B cell (primary cell): ENCODE data around the gene SCN1A. TPM values are rescaled to one million over a fixed set of nuclear protein-coding genes. Genes with fewer than 3 reads are reported as not detected.

ENCODE experiments used
- ATAC-seq: fragments of 200-7000 bp; cut with Tn5 transposase; one replicate; pipeline ENCODE4 v1.10.0; 2021; ENCODE audit warnings: low read depth, mild to moderate bottlenecking, moderate number of reproducible peaks, moderate library complexity
- CTCF ChIA-PET: fragments of 350-600 bp; sonication (Branson Sonifier 250); formaldehyde crosslinking; loops from one replicate; lab custom pipeline; 2021; ENCODE audit warnings: antibody characterized with exemption, inconsistent platforms; lab: Charles Lee
- POLR2A ChIA-PET: fragments of 350-600 bp; sonication (Branson Sonifier 250); formaldehyde crosslinking; loops from one replicate; lab custom pipeline; 2021; ENCODE audit warnings: antibody characterized with exemption; lab: Charles Lee
- DNase-seq: peaks from one replicate; pipeline ENCODE4 v3.0.0; 2013
- H2AFZ ChIP-seq: 2 replicates; pipeline ENCODE4 v1.6.1; 2012; ENCODE audit warnings: mild to moderate bottlenecking, low read depth, low read length; ENCODE audit not compliant: insufficient read depth, poor library complexity, severe bottlenecking
- H3K27ac ChIP-seq, 2 donors: 1 replicate in 1 of 2; 2 replicates in 1 of 2; pipeline ENCODE4 v1.5.1; 2012 to 2013; ENCODE audit warnings: low read length in 2 of 2, mild to moderate bottlenecking in 2 of 2, moderate library complexity in 1 of 2
- H3K27me3 ChIP-seq, 4 experiments: fragments of 200-600 bp in 1 of 4; sonication (generic) in 1 of 4; replicated peaks in 1 of 4; 1 replicate in 2 of 4; 2 replicates in 2 of 4; pipeline versions ENCODE4 v1.6.1 to v1.7.0; 2013 to 2016; ENCODE audit warnings: low read length in 3 of 4, mild to moderate bottlenecking in 2 of 4, mixed read lengths in 1 of 4, moderate library complexity in 1 of 4; ENCODE audit not compliant: insufficient read depth in 4 of 4, control insufficient read depth in 3 of 4; ENCODE audit errors: control extremely low read depth in 1 of 4
- H3K36me3 ChIP-seq, 2 experiments: replicated peaks in 1 of 2; 1 replicate in 1 of 2; 2 replicates in 1 of 2; pipeline versions ENCODE4 v1.6.1 to v1.7.1; 2013; ENCODE audit warnings: low read length in 1 of 2; ENCODE audit not compliant: insufficient read depth in 2 of 2, control insufficient read depth in 1 of 2; ENCODE audit errors: control extremely low read depth in 1 of 2, extremely low read depth in 1 of 2
- H3K4me1 ChIP-seq, 2 donors: fragments of 200-600 bp in 1 of 2; sonication (generic) in 1 of 2; 1 replicate in 1 of 2; 2 replicates in 1 of 2; pipeline versions ENCODE4 v1.5.1 to v1.6.1; 2013 to 2017; ENCODE audit warnings: low read length in 2 of 2; ENCODE audit not compliant: control insufficient read depth in 2 of 2, insufficient read depth in 2 of 2
- H3K4me2 ChIP-seq: replicated peaks from 2 replicates; pipeline ENCODE3; 2012; ENCODE audit warnings: mild to moderate bottlenecking, low read depth, low read length; ENCODE audit not compliant: poor library complexity, severe bottlenecking
- H3K4me3 ChIP-seq, 5 experiments: fragments of 200-600 bp in 1 of 5; sonication (generic) in 1 of 5; 1 replicate in 3 of 5; 2 replicates in 2 of 5; pipeline versions ENCODE4 v1.5.1 to v1.7.0; 2011 to 2016; ENCODE audit warnings: low read length in 4 of 5, mild to moderate bottlenecking in 4 of 5, low read depth in 2 of 5, control low read depth in 1 of 5, moderate library complexity in 1 of 5; ENCODE audit not compliant: insufficient read depth in 1 of 5; ENCODE audit errors: control extremely low read depth in 1 of 5, extremely low read depth in 1 of 5
- H3K79me2 ChIP-seq: fragments of 200-600 bp; sonication (generic); one replicate; pipeline ENCODE4 v1.6.0; 2016; ENCODE audit warnings: low read length; ENCODE audit not compliant: control insufficient read depth, insufficient read depth
- H3K9ac ChIP-seq: fragments of 200-600 bp; sonication (generic); 2 replicates; pipeline ENCODE4 v1.6.1; 2017; ENCODE audit warnings: mild to moderate bottlenecking, low read length, moderate library complexity
- H3K9me3 ChIP-seq, 3 donors: one replicate each; pipeline versions ENCODE4 v1.6.1 to v1.7.1; 2013; ENCODE audit warnings: low read length in 2 of 3; ENCODE audit not compliant: control insufficient read depth in 2 of 3, insufficient read depth in 1 of 3; ENCODE audit errors: control extremely low read depth in 1 of 3
- H4K20me1 ChIP-seq: 2 replicates; pipeline ENCODE4 v1.6.0; 2012; ENCODE audit warnings: mild to moderate bottlenecking, low read length; ENCODE audit not compliant: insufficient read depth, control insufficient read depth, poor library complexity, severe bottlenecking
- H3K27ac Mint-ChIP-seq: one replicate; pipeline ENCODE4 v1.8.0; 2021; ENCODE audit warnings: mixed read lengths
- H3K27me3 Mint-ChIP-seq: one replicate; pipeline ENCODE4 v1.8.0; 2021; ENCODE audit warnings: mixed read lengths
- H3K4me1 Mint-ChIP-seq: one replicate; pipeline ENCODE4 v1.8.0; 2021; ENCODE audit warnings: mixed read lengths
- H3K4me3 Mint-ChIP-seq: one replicate; pipeline ENCODE4 v1.8.0; 2021; ENCODE audit warnings: mixed read lengths
- H3K9me3 Mint-ChIP-seq: one replicate; pipeline ENCODE4 v1.8.0; 2022; ENCODE audit warnings: mixed read lengths; ENCODE audit not compliant: insufficient read depth
- CTCF ChIP-seq: fragments of 200-600 bp; IDR thresholded peaks from one replicate; pipeline ENCODE4 v1.8.0; 2022; ENCODE audit warnings: antibody characterized with exemption, mild to moderate bottlenecking
- EZH2 ChIP-seq: IDR thresholded peaks from 2 replicates; pipeline ENCODE4 v1.6.1; 2012; ENCODE audit warnings: borderline replicate concordance, low read depth, mild to moderate bottlenecking, moderate library complexity, low read length; ENCODE audit not compliant: insufficient read depth, poor library complexity, severe bottlenecking
- WGBS: methylation state at CpG from one replicate; pipeline ENCODE4 v1.1.5; 2013; ENCODE audit warnings: missing lambda C conversion rate; ENCODE audit not compliant: insufficient coverage; 5-methylcytosine and 5-hydroxymethylcytosine counted together
- intact Hi-C: fragments of 100-400 bp; cut with micrococcal nuclease; formaldehyde crosslinking; loops from one replicate; pipeline ENCODE4 v1.10.0; 2022
- polyA plus RNA-seq: library from polyadenylated mRNA; depleted of rRNA; stranded (reverse); fragments of >200 nt; gene quantifications from 2 replicates; pipeline ENCODE4 v1.2.3, GENCODE V29; 2012
- total RNA-seq, 2 donors: library from RNA; stranded (reverse); fragments of 120-200 nt in 1 of 2; gene quantifications; 1 replicate in 1 of 2; 2 replicates in 1 of 2; pipeline versions ENCODE4 v1.2.3 to v1.2.4, GENCODE V29; 2013 to 2022

SCN1A gene
- total and polyA plus RNA-seq, 2 donors (not counting 1 experiment from before 2014, with no cell fraction given): not detected

GRCh38 chr2:166135152-166135848 lies 7.5 kb upstream of the SCN1A start:
- WGBS: 86% methylated on average over 1 of the region's 6 CpGs
- Mint-ChIP-seq H3K27me3 (peaks cover 5% of the 10 kb centered on the region), H3K9me3 (no peaks in the 10 kb centered on the region), H3K27ac (no peak overlapping the region), H3K4me1 (no peaks in the 10 kb centered on the region), H3K4me3 (no peak overlapping the region)
- intact Hi-C loops: no loop called here
- no peak overlapping the region for H3K4me3 ChIP-seq
- H4K20me1 ChIP-seq: no peaks in the 10 kb centered on the region
- H3K9me3 ChIP-seq: no peaks in the 10 kb centered on the region
- H2AFZ ChIP-seq: no peak overlapping the region
- ChIA-PET POLR2A (no interaction called here), CTCF (interaction anchor here (1.3 kb wide), 1 partner anchor 9 kb away, joined by 4 read pairs; no protein-coding TSS in a partner anchor)
- no peaks in the 10 kb centered on the region for H3K4me1 ChIP-seq
- no peaks in the 10 kb centered on the region for H3K36me3 ChIP-seq
- no peak overlapping the region for H3K9ac ChIP-seq
- H3K4me2 ChIP-seq: no peak overlapping the region
- H3K27me3 ChIP-seq: peaks cover 0 to 3% (median 1%) of the 10 kb centered on the region in 4 experiments
- H3K27ac ChIP-seq: no peak overlapping the region
- H3K79me2 ChIP-seq: no peaks in the 10 kb centered on the region
- no peak for ATAC-seq
- no peak for DNase-seq
- TF ChIP-seq EZH2 (no peak), CTCF (no peak)
